ENCODE data around the gene FAM114A1.

The FAM114A1 gene

DNA sequence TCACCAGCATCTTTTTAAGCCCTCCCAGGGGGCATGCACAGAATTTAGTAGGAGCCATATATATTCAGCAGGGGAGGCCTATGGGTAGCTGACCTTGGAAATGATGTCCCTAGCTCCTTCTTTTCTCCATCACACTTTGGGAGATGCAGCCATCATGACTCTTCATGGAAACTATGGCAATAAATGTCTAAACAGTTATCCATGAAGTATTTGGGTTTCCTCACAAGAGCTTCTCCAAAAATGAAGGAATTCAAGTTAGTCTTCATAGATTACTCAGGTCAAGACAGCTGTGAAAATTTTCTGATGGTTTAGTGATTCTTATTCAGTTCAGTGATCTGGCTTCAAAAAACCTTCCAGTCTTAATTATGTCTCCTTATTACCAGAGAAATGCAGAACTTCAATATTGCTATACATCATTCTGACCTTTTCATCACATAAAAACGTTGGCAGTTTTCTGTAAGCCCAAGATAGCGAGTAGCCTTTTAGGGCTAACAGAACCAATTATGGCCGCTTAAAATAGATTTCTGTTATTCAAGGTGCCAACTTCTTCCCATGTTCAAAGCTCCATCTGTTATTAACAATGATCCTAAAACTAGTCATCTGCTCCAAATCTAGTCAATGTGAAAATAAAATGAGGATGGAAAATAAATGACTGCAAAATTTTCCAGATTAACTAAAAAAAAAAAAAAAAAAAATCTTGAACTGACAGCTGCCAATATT, 112.1 kb downstream of the FAM114A1 start:
- H3K79me2 ChIP-seq = no peaks in the 10 kb centered on the region
- H3K27ac ChIP-seq = no peak overlapping the region
- TF ChIP-seq, protein P1, sequence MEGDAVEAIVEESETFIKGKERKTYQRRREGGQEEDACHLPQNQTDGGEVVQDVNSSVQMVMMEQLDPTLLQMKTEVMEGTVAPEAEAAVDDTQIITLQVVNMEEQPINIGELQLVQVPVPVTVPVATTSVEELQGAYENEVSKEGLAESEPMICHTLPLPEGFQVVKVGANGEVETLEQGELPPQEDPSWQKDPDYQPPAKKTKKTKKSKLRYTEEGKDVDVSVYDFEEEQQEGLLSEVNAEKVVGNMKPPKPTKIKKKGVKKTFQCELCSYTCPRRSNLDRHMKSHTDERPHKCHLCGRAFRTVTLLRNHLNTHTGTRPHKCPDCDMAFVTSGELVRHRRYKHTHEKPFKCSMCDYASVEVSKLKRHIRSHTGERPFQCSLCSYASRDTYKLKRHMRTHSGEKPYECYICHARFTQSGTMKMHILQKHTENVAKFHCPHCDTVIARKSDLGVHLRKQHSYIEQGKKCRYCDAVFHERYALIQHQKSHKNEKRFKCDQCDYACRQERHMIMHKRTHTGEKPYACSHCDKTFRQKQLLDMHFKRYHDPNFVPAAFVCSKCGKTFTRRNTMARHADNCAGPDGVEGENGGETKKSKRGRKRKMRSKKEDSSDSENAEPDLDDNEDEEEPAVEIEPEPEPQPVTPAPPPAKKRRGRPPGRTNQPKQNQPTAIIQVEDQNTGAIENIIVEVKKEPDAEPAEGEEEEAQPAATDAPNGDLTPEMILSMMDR (IDR thresholded peaks at IDR 0.05) = no peak
- no peaks in the 10 kb centered on the region for H3K9me3 ChIP-seq (ENCODE audit: control insufficient read depth, low read length)
- no peaks in the 10 kb centered on the region for H3K27me3 ChIP-seq (ENCODE audit: control insufficient read depth, insufficient read depth, low read length)
- H3K36me3 ChIP-seq (ENCODE audit: control insufficient read depth, insufficient read depth, low read length) = no peaks in the 10 kb centered on the region
- no peak overlapping the region for H2AFZ ChIP-seq
- no peaks in the 10 kb centered on the region for H3K4me1 ChIP-seq
- no peak overlapping the region for H3K9ac ChIP-seq
- H3K4me2 ChIP-seq (ENCODE audit: low read length) = no peak overlapping the region
- H3K4me3 ChIP-seq (ENCODE audit: low read depth, low read length) = no peak overlapping the region

DNA sequence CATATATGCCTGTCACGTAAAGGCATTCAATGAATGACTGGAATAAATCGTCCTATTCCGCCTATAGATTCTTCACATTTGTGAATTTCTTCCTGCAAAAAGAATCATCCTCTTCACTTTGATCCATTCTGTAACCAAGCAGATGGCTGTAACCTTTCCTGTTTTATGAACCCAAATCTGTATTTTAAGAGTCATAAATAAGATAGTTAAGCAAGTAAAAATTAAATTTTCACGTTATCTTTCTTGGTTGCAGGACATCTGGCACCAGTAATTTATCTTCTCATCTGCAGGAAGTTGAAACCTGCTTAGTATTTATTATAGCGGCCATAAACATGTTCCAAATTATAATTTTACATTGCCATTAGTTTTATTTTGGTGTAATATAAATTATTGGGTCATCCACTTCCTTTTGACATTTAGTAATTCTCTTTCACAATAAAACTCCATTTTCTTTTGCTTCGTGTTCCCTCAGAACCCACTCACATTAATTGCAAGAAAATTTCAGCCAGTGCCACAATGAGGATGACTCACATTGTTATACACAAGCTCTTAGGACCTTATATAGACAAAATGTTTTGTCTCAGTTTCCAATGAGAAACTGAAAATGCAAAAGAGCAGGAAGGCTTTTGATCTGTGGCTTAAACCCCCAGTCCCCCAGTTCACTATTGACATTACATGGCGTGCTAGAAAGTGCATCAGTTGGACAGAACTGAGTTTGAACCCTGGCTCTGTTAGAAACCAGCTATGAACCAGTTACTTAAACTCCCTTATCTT, 113.5 kb downstream of the FAM114A1 start:
- no peak overlapping the region for H3K9ac ChIP-seq
- H3K36me3 ChIP-seq (ENCODE audit: control insufficient read depth, insufficient read depth, low read length) = no peaks in the 10 kb centered on the region
- H3K9me3 ChIP-seq (ENCODE audit: control insufficient read depth, low read length) = no peaks in the 10 kb centered on the region
- no peaks in the 10 kb centered on the region for H3K27me3 ChIP-seq (ENCODE audit: control insufficient read depth, insufficient read depth, low read length)
- TF ChIP-seq, protein P1 (IDR thresholded peaks at IDR 0.05) = no peak
- no peak overlapping the region for H2AFZ ChIP-seq
- H3K4me3 ChIP-seq (ENCODE audit: low read depth, low read length) = no peak overlapping the region
- no peak overlapping the region for H3K4me2 ChIP-seq (ENCODE audit: low read length)
- no peak overlapping the region for H3K27ac ChIP-seq
- H3K79me2 ChIP-seq = no peaks in the 10 kb centered on the region
- no peaks in the 10 kb centered on the region for H3K4me1 ChIP-seq

DNA sequence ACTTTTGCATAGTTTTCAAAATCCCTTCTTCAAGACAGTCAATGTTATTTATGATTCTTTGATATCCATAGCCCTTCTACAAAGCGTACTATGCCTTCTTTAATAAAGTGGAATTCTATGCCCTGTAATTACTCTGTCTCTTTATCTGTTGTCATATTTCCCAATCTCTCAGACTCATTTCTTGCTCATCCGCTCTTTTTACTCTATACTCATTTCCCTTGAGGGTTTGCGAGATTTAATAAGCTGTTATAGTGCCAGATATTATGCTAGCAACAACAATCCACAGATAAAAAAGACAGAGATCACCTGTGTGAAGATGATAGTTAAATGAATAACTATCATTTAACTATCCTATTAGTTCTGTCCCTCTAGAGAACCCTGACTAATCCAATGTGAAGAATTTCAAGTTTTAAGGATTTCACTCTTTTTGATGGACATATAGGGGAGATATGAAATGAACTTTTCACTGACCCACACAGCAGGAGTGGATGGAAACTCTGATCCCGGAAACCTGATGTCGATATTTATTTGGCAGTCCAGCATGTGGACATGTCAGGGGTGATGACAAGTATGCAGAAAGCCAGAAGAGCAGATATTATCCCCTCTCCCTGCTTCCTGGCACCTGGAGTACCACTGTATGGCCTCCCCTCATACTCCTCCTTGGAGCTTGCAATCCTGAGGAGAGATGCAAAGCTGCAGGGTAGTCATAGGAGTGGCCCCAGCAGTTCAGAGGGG, 114.9 kb downstream of the FAM114A1 start:
- H3K9ac ChIP-seq = no peak overlapping the region
- H2AFZ ChIP-seq = no peak overlapping the region
- no peaks in the 10 kb centered on the region for H3K4me1 ChIP-seq
- H3K27me3 ChIP-seq (ENCODE audit: control insufficient read depth, insufficient read depth, low read length) = no peaks in the 10 kb centered on the region
- no peaks in the 10 kb centered on the region for H3K79me2 ChIP-seq
- TF ChIP-seq, protein P1 (IDR thresholded peaks at IDR 0.05) = no peak
- H3K27ac ChIP-seq = no peak overlapping the region
- no peaks in the 10 kb centered on the region for H3K9me3 ChIP-seq (ENCODE audit: control insufficient read depth, low read length)
- H3K4me3 ChIP-seq (ENCODE audit: low read depth, low read length) = no peak overlapping the region
- H3K36me3 ChIP-seq (ENCODE audit: control insufficient read depth, insufficient read depth, low read length) = no peaks in the 10 kb centered on the region
- H3K4me2 ChIP-seq (ENCODE audit: low read length) = no peak overlapping the region

DNA sequence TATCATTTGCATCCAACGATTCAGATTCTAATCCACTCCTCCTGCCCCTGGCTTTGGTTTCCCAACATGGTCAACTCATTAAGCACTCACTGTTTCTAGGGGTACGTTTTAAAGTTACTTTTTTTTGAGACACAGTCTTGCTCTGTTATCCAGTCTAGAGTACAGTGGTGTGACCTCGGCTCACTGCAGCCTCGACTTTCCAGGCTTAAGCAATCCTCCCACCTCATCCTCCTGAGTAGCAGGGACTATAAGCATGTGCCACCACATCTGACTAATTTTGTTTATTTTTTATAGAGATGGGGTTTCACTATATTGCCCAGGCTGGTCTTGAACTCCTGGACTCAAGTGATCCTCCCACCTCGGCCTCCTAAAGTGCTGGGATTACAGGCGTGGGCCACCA, 115.7 kb downstream of the FAM114A1 start:
- no peaks in the 10 kb centered on the region for H3K9me3 ChIP-seq (ENCODE audit: control insufficient read depth, low read length)
- H3K36me3 ChIP-seq (ENCODE audit: control insufficient read depth, insufficient read depth, low read length) = no peaks in the 10 kb centered on the region
- H3K4me3 ChIP-seq (ENCODE audit: low read depth, low read length) = no peak overlapping the region
- no peaks in the 10 kb centered on the region for H3K27me3 ChIP-seq (ENCODE audit: control insufficient read depth, insufficient read depth, low read length)
- H3K4me2 ChIP-seq (ENCODE audit: low read length) = no peak overlapping the region
- H3K9ac ChIP-seq = no peak overlapping the region
- H3K4me1 ChIP-seq = no peaks in the 10 kb centered on the region
- TF ChIP-seq, protein P1 (IDR thresholded peaks at IDR 0.05) = no peak
- no peak overlapping the region for H3K27ac ChIP-seq
- H3K79me2 ChIP-seq = no peaks in the 10 kb centered on the region
- no peak overlapping the region for H2AFZ ChIP-seq
